NCI-H446 treated with DMSO at 0.1 percent for 48 hours (cell line): ENCODE measurements around the gene ANKRD11.
A peak's percentile ranks its signal among the peaks of the same experiment; 100 is the strongest.

Source experiments
- DNase-seq: peaks from one replicate; lab custom pipeline; 2025; lab: John Stamatoyannopoulos, UW

The ANKRD11 gene

GRCh38 chr16:89506791-89507191 lies 16.4 kb upstream of the ANKRD11 start:
- DNase-seq = no peak

DNA sequence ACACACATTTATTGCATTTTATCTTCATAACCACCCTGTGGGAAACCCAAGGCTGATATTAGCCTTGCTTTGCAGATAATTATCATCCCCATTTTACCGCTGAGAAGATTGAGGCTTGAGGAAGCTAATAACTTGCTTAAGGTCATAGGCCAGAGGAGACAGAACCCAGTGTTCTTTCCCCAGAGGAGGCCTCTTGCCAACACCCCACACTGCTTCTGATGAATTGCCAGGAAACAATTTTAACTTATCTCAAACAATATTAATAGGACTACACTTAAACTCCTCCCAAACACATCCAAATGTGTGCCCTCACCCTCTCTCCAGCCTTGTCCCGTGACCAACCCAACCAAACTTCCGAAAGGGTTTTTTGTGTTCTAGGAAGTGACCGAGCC lies 15.7 kb upstream of the ANKRD11 start:
- DNase-seq = no peak

GRCh38 chr16:89505204-89506112 lies 15.1 kb upstream of the ANKRD11 start:
- no peak for DNase-seq

GRCh38 chr16:89504091-89504490 lies 13.7 kb upstream of the ANKRD11 start:
- DNase-seq = no peak

DNA sequence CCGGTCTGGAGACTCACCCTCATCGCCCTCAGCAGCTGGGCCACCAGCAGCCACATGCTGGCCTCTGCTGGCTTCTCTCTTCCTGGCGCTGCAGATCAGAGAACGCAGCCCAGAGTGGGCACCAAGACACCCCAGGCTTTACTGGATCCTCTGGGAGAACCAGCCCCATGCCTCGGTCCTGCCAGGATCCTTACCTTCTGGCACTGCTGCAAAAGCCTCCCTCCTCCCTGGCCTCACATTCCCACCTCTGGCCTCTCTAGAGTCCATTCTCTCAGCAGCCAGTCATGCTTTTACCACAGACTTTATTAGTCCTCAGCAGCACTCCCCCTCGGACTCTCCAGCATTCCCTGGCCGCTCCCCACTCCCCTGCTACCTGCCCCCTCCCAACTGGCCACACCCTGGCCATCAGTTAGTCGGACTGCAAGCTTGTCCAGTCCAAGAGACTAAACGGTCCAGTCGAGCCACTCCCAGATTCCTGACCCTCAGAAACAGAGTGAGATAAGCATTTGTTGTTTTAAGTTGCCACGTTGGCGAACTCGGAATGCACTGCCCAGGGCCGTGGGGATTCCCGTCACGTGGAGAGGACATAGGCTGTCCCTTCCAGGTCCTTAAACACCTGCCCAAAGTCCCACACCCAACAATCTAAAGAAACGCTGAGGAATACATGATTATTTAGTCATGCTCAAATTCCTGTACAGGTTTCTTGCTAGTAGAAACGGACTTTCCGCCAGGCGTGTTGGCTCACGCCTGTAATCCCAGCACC lies 11.9 kb upstream of the ANKRD11 start:
- DNase-seq = no peak

- DNase-seq = no peak
Observed at GRCh38 chr16:89499767-89500166, 9.4 kb upstream of the ANKRD11 start.

GRCh38 chr16:89498839-89499238 lies 8.5 kb upstream of the ANKRD11 start:
- DNase-seq = no peak

- no peak for DNase-seq
Observed at GRCh38 chr16:89495121-89495520, 4.8 kb upstream of the ANKRD11 start.

DNA sequence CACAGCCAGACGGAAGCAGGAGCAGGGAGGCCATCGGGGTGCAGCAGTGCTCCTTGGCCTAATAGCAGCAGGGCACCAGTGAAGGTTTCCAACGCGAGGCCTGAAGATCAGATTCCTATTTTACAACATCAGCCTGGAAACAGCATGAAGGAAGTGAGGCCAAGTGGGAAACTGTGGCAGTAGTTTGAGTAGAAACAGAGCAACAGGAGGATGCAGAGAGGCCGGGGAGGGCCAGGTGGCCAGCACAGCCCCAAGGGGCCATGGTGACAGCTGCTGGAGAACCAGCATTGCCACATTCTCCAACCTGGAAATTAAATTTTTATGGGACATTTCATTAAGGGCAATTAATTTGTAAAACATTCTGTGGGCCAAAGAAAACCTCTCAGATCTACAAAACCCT lies 3.4 kb upstream of the ANKRD11 start:
- no peak for DNase-seq

DNA sequence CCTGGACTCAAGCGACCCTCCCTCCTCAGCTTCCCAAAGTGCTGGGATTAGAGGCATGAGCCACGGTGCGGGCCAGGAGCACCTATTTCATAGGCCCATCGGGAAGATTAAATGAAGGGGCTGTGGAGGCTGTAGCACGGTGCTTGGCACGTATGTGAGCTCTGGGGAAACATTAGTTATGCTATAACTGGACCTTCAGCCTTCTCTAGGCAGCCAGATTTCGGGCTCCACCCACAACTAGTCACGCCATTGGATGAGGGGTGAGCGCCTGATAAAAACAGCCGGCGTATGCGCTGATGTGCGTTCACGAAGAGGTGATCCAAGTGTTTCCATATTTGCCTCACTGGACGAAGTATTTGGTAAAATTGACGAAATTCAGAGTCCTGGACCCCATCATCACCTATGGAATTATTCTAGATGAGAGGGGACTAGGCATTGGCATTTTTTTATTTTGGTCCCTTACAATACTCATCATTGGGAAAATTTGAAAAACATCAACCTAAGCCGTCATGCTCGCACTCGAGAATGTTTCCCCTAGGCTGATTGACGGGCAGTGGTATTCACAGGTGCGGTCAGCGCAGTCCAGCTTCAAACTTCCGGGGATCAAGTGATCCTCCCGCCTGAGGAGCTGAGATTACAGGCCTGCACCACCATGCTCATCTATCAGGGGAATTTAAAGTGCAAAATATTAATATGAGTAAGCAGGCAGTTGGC lies 1.8 kb upstream of the ANKRD11 start:
- no peak for DNase-seq

- DNase-seq = no peak
Observed at GRCh38 chr16:89491238-89491869, 993 bp upstream of the ANKRD11 start.

GRCh38 chr16:89489898-89490438 lies 393 bp downstream of the ANKRD11 start:
- no peak for DNase-seq

- DNase-seq = peak; percentile 30
Observed at GRCh38 chr16:89489040-89489897, 1.1 kb downstream of the ANKRD11 start.

DNA sequence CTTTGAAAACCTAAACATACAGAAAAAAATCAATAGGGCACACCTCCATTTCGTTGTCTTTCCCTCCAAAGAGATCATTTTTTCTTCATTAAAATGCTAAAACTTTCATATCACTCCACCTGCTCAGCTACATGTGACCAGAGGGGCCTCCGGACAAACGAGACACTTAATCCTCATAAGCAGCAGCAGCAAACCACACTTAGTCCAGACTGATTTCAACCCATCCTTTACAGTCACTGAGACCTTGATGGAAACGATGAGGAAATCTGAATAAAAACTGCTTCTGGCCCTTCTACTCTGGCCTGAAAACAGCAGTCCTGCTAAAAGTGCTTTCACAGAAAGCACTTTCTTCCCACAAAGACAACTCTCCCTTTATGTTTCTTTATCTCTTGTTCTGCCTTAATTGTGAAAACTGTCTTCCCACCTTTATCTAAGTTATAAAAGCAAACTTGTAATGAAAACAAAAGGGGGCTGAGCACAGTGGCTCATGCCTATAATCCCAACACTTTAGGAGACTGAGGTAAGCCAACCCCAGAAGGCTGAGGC lies 4.6 kb downstream of the ANKRD11 start:
- no peak for DNase-seq

- DNase-seq = no peak
Observed at GRCh38 chr16:89484923-89485679, 5.3 kb downstream of the ANKRD11 start.

DNA sequence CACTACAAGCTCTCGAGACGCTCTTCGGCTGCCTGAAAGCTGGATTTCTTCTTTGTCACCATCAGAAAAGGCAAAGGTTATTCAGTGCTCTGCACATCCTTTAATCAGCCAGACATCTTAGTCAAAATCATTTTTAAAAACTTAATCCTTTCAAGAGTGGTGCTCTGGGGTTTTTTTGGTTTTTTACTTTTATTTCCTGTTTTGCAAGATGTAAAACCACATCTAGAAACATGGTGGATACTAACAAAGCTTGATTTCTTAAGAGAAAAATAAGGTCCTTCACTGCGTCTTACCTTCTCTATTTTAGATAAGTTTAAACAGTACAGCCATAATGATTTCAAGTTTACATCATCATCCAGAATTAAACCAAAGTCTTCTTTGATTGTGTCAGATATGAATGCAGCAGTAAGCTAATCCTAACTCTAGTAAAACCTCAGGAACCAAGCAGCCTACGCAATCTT lies 6.3 kb downstream of the ANKRD11 start:
- no peak for DNase-seq

GRCh38 chr16:89482817-89483205 lies 7.5 kb downstream of the ANKRD11 start:
- DNase-seq = no peak

- no peak for DNase-seq
Observed at GRCh38 chr16:89482150-89482816, 8.1 kb downstream of the ANKRD11 start.

- DNase-seq = no peak
Observed at GRCh38 chr16:89481356-89481955, 8.9 kb downstream of the ANKRD11 start.
